Fibroblast of lung (primary cell): ENCODE data around the gene TUBA4B. TPM values are rescaled to one million over a fixed set of nuclear protein-coding genes. Genes with fewer than 3 reads are reported as not detected.

Experiments used
- DNase-seq, 2 donors: peaks; one replicate each; pipeline versions ENCODE4 v3.0.0 to v3.0.0-alpha.2; 2010; ENCODE audit warnings: low read depth in 2 of 2
- H2AFZ ChIP-seq: 2 replicates; pipeline ENCODE4 v1.5.1; 2012; ENCODE audit warnings: low read length, control low read depth, inconsistent platforms
- H3K27ac ChIP-seq: 2 replicates; pipeline ENCODE4 v1.5.1; 2011; ENCODE audit warnings: low read length, control low read depth; ENCODE audit not compliant: insufficient read depth
- H3K27me3 ChIP-seq: 2 replicates; pipeline ENCODE4 v1.5.1; 2011; ENCODE audit warnings: mild to moderate bottlenecking, low read length; ENCODE audit not compliant: control insufficient read depth, insufficient read depth
- H3K36me3 ChIP-seq: 2 replicates; pipeline ENCODE4 v1.5.1; 2011; ENCODE audit warnings: low read length; ENCODE audit not compliant: control insufficient read depth, insufficient read depth
- H3K4me1 ChIP-seq: 2 replicates; pipeline ENCODE4 v1.5.1; 2011; ENCODE audit warnings: low read length; ENCODE audit not compliant: control insufficient read depth, insufficient read depth; ENCODE audit errors: extremely low read depth
- H3K4me2 ChIP-seq: 2 replicates; pipeline ENCODE4 v1.5.1; 2011; ENCODE audit warnings: low read length, control low read depth; ENCODE audit not compliant: insufficient read depth; ENCODE audit errors: extremely low read depth
- H3K4me3 ChIP-seq, 4 experiments: fragments of 200-600 bp in 1 of 4; sonication (generic) in 1 of 4; replicated peaks in 1 of 4; 2 replicates each; pipeline ENCODE4 v1.5.1; 2011 to 2016; ENCODE audit warnings: low read length in 4 of 4, low read depth in 3 of 4, mild to moderate bottlenecking in 3 of 4, control low read depth in 2 of 4, inconsistent platforms in 1 of 4, mixed read lengths in 1 of 4; ENCODE audit not compliant: insufficient read depth in 1 of 4; ENCODE audit errors: control extremely low read depth in 1 of 4
- H3K79me2 ChIP-seq: 2 replicates; pipeline ENCODE4 v1.5.1; 2012; ENCODE audit warnings: mild to moderate bottlenecking, low read length, inconsistent platforms; ENCODE audit not compliant: control insufficient read depth, insufficient read depth
- H3K9ac ChIP-seq: 2 replicates; pipeline ENCODE4 v1.5.1; 2011; ENCODE audit warnings: mild to moderate bottlenecking, low read length, control low read depth; ENCODE audit not compliant: insufficient read depth
- H3K9me3 ChIP-seq: 2 replicates; pipeline ENCODE4 v1.5.1; 2012; ENCODE audit warnings: low read depth, low read length; ENCODE audit not compliant: control insufficient read depth, insufficient read depth
- H4K20me1 ChIP-seq: 2 replicates; pipeline ENCODE4 v1.5.1; 2011; ENCODE audit warnings: low read length; ENCODE audit not compliant: control insufficient read depth, insufficient read depth; ENCODE audit errors: extremely low read depth
- EZH2 ChIP-seq: IDR thresholded peaks from 2 replicates; pipeline ENCODE4 v1.5.1; 2012; ENCODE audit warnings: low read length, control low read depth, mild to moderate bottlenecking; ENCODE audit errors: missing control alignments
- polyA plus RNA-seq, 2 donors: library from polyadenylated mRNA; depleted of rRNA in 1 of 2; stranded (reverse) in 1 of 2; unstranded in 1 of 2; fragments of >200 nt; gene quantifications; 2 replicates each; pipeline ENCODE4 v1.2.1, GENCODE V29; 2011 to 2012; ENCODE audit warnings: missing spikeins in 1 of 2
- total RNA-seq: library from RNA; depleted of rRNA; stranded (reverse); fragments of >200 nt; gene quantifications from 2 replicates; pipeline ENCODE4 v1.2.1, GENCODE V29; 2014
- TF ChIP-seq, protein P1 (sequence below), 2 donors: IDR thresholded peaks in 1 of 2; conservative IDR thresholded peaks in 1 of 2; 1 replicate in 1 of 2; 2 replicates in 1 of 2; pipeline ENCODE4 v1.5.1; 2011 to 2012; ENCODE audit warnings: low read length in 2 of 2, control low read depth in 1 of 2, inconsistent platforms in 1 of 2, low read depth in 1 of 2, mild to moderate bottlenecking in 1 of 2

The TUBA4B gene
- total and polyA plus RNA-seq, 2 donors (not counting 1 experiment from before 2014, with no cell fraction given): not detected

DNA sequence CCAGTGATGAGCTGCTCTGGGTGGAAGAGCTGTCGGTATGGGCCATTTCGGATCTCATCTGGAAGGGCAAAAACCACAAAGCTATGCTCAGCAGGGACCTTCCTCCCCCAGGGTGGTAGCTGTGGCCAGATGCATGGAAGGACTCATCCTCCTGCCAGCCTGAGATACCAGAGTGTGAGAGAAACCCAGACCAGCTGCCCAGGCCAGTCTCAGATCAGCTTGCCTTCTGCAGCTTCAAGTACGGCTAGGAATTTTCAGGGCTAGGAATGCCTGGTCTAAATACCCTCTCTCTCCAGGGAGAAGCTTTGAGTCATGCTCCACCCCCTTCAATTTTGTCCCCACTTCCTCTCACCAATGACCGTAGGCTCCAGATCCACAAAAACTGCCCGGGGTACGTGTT is 1.4 kb upstream of the TUBA4B start:
- Histone ChIP-seq H3K4me3 (no peak overlapping the region), H3K9ac (no peak overlapping the region), H3K9me3 (no peaks in the 10 kb centered on the region), H3K36me3 (peaks cover 15% of the 10 kb centered on the region), H3K4me2 (no peak overlapping the region), H2AFZ (no peak overlapping the region), H3K27me3 (peaks cover 10% of the 10 kb centered on the region), H3K4me1 (peaks cover 23% of the 10 kb centered on the region), H3K79me2 (peaks cover 3% of the 10 kb centered on the region), H3K27ac (no peak overlapping the region), H4K20me1 (no peaks in the 10 kb centered on the region)
- TF ChIP-seq EZH2: no peak
- TF ChIP-seq, protein P1, sequence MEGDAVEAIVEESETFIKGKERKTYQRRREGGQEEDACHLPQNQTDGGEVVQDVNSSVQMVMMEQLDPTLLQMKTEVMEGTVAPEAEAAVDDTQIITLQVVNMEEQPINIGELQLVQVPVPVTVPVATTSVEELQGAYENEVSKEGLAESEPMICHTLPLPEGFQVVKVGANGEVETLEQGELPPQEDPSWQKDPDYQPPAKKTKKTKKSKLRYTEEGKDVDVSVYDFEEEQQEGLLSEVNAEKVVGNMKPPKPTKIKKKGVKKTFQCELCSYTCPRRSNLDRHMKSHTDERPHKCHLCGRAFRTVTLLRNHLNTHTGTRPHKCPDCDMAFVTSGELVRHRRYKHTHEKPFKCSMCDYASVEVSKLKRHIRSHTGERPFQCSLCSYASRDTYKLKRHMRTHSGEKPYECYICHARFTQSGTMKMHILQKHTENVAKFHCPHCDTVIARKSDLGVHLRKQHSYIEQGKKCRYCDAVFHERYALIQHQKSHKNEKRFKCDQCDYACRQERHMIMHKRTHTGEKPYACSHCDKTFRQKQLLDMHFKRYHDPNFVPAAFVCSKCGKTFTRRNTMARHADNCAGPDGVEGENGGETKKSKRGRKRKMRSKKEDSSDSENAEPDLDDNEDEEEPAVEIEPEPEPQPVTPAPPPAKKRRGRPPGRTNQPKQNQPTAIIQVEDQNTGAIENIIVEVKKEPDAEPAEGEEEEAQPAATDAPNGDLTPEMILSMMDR (conservative IDR thresholded peaks at IDR 0.05 in 1 of 2, IDR thresholded peaks at IDR 0.05 in 1 of 2; ENCODE audit: low read depth in 1 of 2, low read length in 2 of 2): no peak
- DNase-seq: peak in 1 of 2 donors; percentile 21

DNA sequence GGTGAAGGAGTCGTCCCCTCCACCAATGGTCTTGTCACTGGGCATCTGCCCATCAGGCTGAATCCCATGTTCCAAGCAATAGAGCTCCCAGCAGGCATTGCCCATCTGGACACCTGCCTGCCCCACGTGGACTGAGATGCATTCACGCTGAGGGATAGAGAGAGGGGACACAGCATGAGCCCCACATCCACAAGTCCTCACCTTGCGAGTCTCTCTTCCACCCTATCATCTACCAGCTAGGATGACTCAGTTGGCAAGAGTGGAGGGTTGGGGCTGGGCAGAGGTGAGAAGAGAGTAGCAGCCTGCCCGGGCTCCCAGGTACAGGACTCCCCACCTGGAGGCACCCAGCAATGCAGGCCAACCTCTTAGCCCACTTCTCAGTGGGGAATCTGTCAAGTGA is 959 bp upstream of the TUBA4B start:
- Histone ChIP-seq H3K9ac (no peak overlapping the region), H2AFZ (no peak overlapping the region), H3K4me3 (no peak overlapping the region), H3K4me1 (peaks cover 23% of the 10 kb centered on the region), H3K27ac (no peak overlapping the region), H3K4me2 (no peak overlapping the region), H3K36me3 (peaks cover 12% of the 10 kb centered on the region), H4K20me1 (no peaks in the 10 kb centered on the region), H3K9me3 (no peaks in the 10 kb centered on the region), H3K27me3 (peaks cover 12% of the 10 kb centered on the region), H3K79me2 (peaks cover 2% of the 10 kb centered on the region)
- no peak for TF ChIP-seq EZH2
- DNase-seq: no peak

DNA sequence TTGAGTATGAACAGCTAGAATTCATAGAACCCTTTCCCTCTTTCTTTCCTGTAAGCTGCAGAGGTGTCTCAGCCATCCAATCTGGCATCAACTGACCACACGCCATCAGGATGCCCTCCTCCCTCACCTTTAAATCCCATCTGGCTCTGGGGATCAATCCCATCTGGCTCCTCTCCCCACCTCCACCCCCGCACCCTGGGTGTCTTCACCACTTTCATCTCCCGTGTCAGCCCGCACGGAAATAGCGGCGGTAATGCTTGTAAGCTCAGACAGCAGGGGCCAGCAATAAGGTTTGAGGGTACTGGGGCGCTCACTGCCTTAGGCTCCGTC is 508 bp upstream of the TUBA4B start:
- Histone ChIP-seq H3K9ac (no peak overlapping the region), H3K4me3 (peak overlapping the region; percentile 7 to 66 (median 42)), H3K4me1 (peaks cover 23% of the 10 kb centered on the region), H3K4me2 (peak overlapping the region; percentile 98), H3K27ac (no peak overlapping the region), H3K36me3 (peaks cover 9% of the 10 kb centered on the region), H2AFZ (no peak overlapping the region), H3K27me3 (peaks cover 12% of the 10 kb centered on the region), H4K20me1 (no peaks in the 10 kb centered on the region), H3K9me3 (no peaks in the 10 kb centered on the region), H3K79me2 (peaks cover under 1% of the 10 kb centered on the region)
- TF ChIP-seq, protein P1 (conservative IDR thresholded peaks at IDR 0.05 in 1 of 2, IDR thresholded peaks at IDR 0.05 in 1 of 2; ENCODE audit: low read depth in 1 of 2, low read length in 2 of 2): no peak
- peak; percentile 54 for TF ChIP-seq EZH2
- no peak for DNase-seq
